H9 (cell line): ENCODE data around the gene ACOT6. TPM values are rescaled to one million over a fixed set of nuclear protein-coding genes. Genes with fewer than 3 reads are reported as not detected.

Experiments
- DNase-seq: peaks from one replicate; pipeline ENCODE4 v3.0.0-alpha.2; 2017
- H2AFZ ChIP-seq: one replicate; pipeline ENCODE4 v1.6.1; 2013; ENCODE audit warnings: mild to moderate bottlenecking, low read length, control low read depth, moderate library complexity
- H2AK5ac ChIP-seq: 2 replicates; pipeline ENCODE4 v1.6.1; 2013; ENCODE audit warnings: low read length, control low read depth, mixed read lengths; ENCODE audit not compliant: insufficient read length
- H2BK120ac ChIP-seq: one replicate; pipeline ENCODE4 v1.6.1; 2013; ENCODE audit warnings: low read depth, mild to moderate bottlenecking, low read length, control low read depth, inconsistent platforms; ENCODE audit not compliant: poor library complexity, severe bottlenecking
- H2BK12ac ChIP-seq: 2 replicates; pipeline ENCODE4 v1.6.1; 2013; ENCODE audit warnings: low read length, control low read depth, mixed read lengths, low read depth; ENCODE audit not compliant: insufficient read length
- H2BK15ac ChIP-seq: 2 replicates; pipeline ENCODE4 v1.6.1; 2013; ENCODE audit warnings: low read depth, low read length, control low read depth
- H2BK20ac ChIP-seq: one replicate; pipeline ENCODE4 v1.6.1; 2013; ENCODE audit warnings: low read depth, mild to moderate bottlenecking, low read length, control low read depth, inconsistent platforms; ENCODE audit not compliant: poor library complexity, severe bottlenecking
- H2BK5ac ChIP-seq: 2 replicates; pipeline ENCODE4 v1.6.1; 2013; ENCODE audit warnings: low read length, control low read depth, mixed read lengths; ENCODE audit not compliant: insufficient read length
- H3K14ac ChIP-seq: 2 replicates; pipeline ENCODE4 v1.6.1; 2013; ENCODE audit warnings: low read length, control low read depth; ENCODE audit not compliant: insufficient read depth
- H3K18ac ChIP-seq: 2 replicates; pipeline ENCODE4 v1.6.1; 2013; ENCODE audit warnings: low read depth, mild to moderate bottlenecking, mixed read lengths, low read length, control low read depth; ENCODE audit not compliant: insufficient read length
- H3K23ac ChIP-seq: 2 replicates; pipeline ENCODE4 v1.6.1; 2013; ENCODE audit warnings: low read length, control low read depth, mixed read lengths, low read depth; ENCODE audit not compliant: insufficient read length
- H3K23me2 ChIP-seq: 2 replicates; pipeline ENCODE4 v1.6.1; 2013; ENCODE audit warnings: low read depth, mild to moderate bottlenecking, mixed read lengths, low read length, control low read depth; ENCODE audit not compliant: insufficient read length, poor library complexity, severe bottlenecking
- H3K27ac ChIP-seq: 2 replicates; pipeline ENCODE4 v1.5.1; 2013; ENCODE audit warnings: low read length, control low read depth, mixed read lengths, low read depth; ENCODE audit not compliant: insufficient read length
- H3K27me3 ChIP-seq: 2 replicates; pipeline ENCODE4 v1.6.1; 2013; ENCODE audit warnings: low read length, control low read depth, inconsistent platforms; ENCODE audit not compliant: insufficient read depth
- H3K4ac ChIP-seq: 2 replicates; pipeline ENCODE4 v1.6.1; 2013; ENCODE audit warnings: low read depth, mild to moderate bottlenecking, control low read depth, inconsistent platforms, low read length, moderate library complexity
- H3K4me1 ChIP-seq: 2 replicates; pipeline ENCODE4 v1.6.1; 2013; ENCODE audit warnings: low read length, control low read depth, inconsistent platforms; ENCODE audit not compliant: insufficient read depth
- H3K4me2 ChIP-seq: 2 replicates; pipeline ENCODE4 v1.6.1; 2013; ENCODE audit warnings: low read length, control low read depth, mixed read lengths; ENCODE audit not compliant: insufficient read length, insufficient read depth
- H3K56ac ChIP-seq: 2 replicates; pipeline ENCODE4 v1.6.1; 2013; ENCODE audit warnings: low read depth, mild to moderate bottlenecking, mixed read lengths, low read length, control low read depth; ENCODE audit not compliant: insufficient read length
- H3K79me1 ChIP-seq: 2 replicates; pipeline ENCODE4 v1.6.1; 2013; ENCODE audit warnings: low read depth, mild to moderate bottlenecking, moderate library complexity, low read length, control low read depth, inconsistent platforms; ENCODE audit not compliant: insufficient read depth, poor library complexity, severe bottlenecking
- H3K79me2 ChIP-seq: 2 replicates; pipeline ENCODE4 v1.6.1; 2013; ENCODE audit warnings: low read length, control low read depth, inconsistent platforms; ENCODE audit not compliant: insufficient read depth
- H3K9ac ChIP-seq: 2 replicates; pipeline ENCODE4 v1.6.1; 2013; ENCODE audit warnings: low read length, control low read depth, mixed read lengths; ENCODE audit not compliant: insufficient read length; ENCODE audit errors: extremely low read depth
- H3K9me3 ChIP-seq: one replicate; pipeline ENCODE4 v1.6.1; 2013; ENCODE audit warnings: low read depth, low read length, inconsistent platforms; ENCODE audit not compliant: control insufficient read depth
- H3T11ph ChIP-seq: one replicate; pipeline ENCODE4 v1.6.1; 2013; ENCODE audit warnings: mild to moderate bottlenecking, low read length, control low read depth, inconsistent platforms
- H4K20me1 ChIP-seq: one replicate; pipeline ENCODE4 v1.6.1; 2013; ENCODE audit not compliant: control insufficient read depth, insufficient read length, insufficient read depth
- H4K5ac ChIP-seq: 2 replicates; pipeline ENCODE4 v1.6.1; 2013; ENCODE audit warnings: low read depth, mild to moderate bottlenecking, mixed read lengths, low read length, control low read depth; ENCODE audit not compliant: insufficient read length
- H4K8ac ChIP-seq: replicated peaks from 2 replicates; pipeline ENCODE4 v1.6.1; 2013; ENCODE audit warnings: low read length, control low read depth, mixed read lengths, low read depth; ENCODE audit not compliant: insufficient read length
- H4K91ac ChIP-seq: 2 replicates; pipeline ENCODE4 v1.6.1; 2013; ENCODE audit warnings: low read depth, mild to moderate bottlenecking, moderate library complexity, mixed read lengths, low read length, control low read depth; ENCODE audit not compliant: insufficient read length
- H3K27ac Mint-ChIP-seq, 3 experiments: 2 replicates in 2 of 3; 3 replicates in 1 of 3; pipeline ENCODE4 v1.8.0; 2020 to 2021; ENCODE audit warnings: mixed read lengths in 3 of 3, mild to moderate bottlenecking in 1 of 3, moderate library complexity in 1 of 3
- H3K27me3 Mint-ChIP-seq: 2 replicates; pipeline ENCODE4 v1.8.0; 2021; ENCODE audit warnings: low read depth, mild to moderate bottlenecking, moderate library complexity, mixed read lengths
- H3K36me3 Mint-ChIP-seq, 3 experiments: 2 replicates in 2 of 3; 3 replicates in 1 of 3; pipeline ENCODE4 v1.8.0; 2020 to 2021; ENCODE audit warnings: low read depth in 3 of 3, mixed read lengths in 3 of 3; ENCODE audit not compliant: insufficient read depth in 1 of 3
- H3K4me1 Mint-ChIP-seq, 2 experiments: 2 replicates each; pipeline ENCODE4 v1.8.0; 2020; ENCODE audit warnings: mixed read lengths in 2 of 2
- H3K4me3 Mint-ChIP-seq, 2 experiments: 2 replicates in 1 of 2; 3 replicates in 1 of 2; pipeline ENCODE4 v1.8.0; 2020 to 2021; ENCODE audit warnings: mild to moderate bottlenecking in 2 of 2, mixed read lengths in 2 of 2, moderate library complexity in 1 of 2
- H3K9me3 Mint-ChIP-seq, 2 experiments: 2 replicates in 1 of 2; 3 replicates in 1 of 2; pipeline ENCODE4 v1.8.0; 2020; ENCODE audit warnings: mild to moderate bottlenecking in 2 of 2, mixed read lengths in 2 of 2, moderate library complexity in 1 of 2
- WGBS: extraction: QIAGEN DNeasy Blood & Tissue Kit; methylation state at CpG from one replicate; pipeline ENCODE4 v1.1.7; 2013; ENCODE audit warnings: missing lambda C conversion rate, low lambda C conversion rate, mixed read lengths; ENCODE audit not compliant: insufficient read length; ENCODE audit errors: extremely low coverage; 5-methylcytosine and 5-hydroxymethylcytosine counted together
- total RNA-seq: library from RNA; stranded (reverse); gene quantifications from 2 replicates; pipeline ENCODE4 v1.2.1, GENCODE V29; 2021
- TF ChIP-seq, protein P1 (sequence below): fragments of 200-600 bp; sonication (generic); conservative IDR thresholded peaks from 3 replicates; pipeline ENCODE4 v1.8.0; 2021; ENCODE audit warnings: antibody characterized with exemption, mild to moderate bottlenecking

Gene ACOT6
- total RNA-seq, 1 experiment from 2014 or later = not detected

GRCh38 chr14:73591690-73592449 lies 20.4 kb upstream of the ACOT6 start, which contains the start of gene ACOT4:
Gene ACOT4, plus strand, starts transcription at chr14:73591873. Its CDS starts 87 bp downstream, at chr14:73591960.
- peaks cover 0 to 3% of the 10 kb centered on the region in 2 experiments; a peak in 1 of 4 replicates for H3K4me1 Mint-ChIP-seq
- Histone ChIP-seq H4K20me1 (no peaks in the 10 kb centered on the region), H3K9ac (no peak within 1 kb of the TSS), H3K18ac (no peak within 1 kb of the TSS), H3K4me1 (no peaks in the 10 kb centered on the region), H4K91ac (no peak within 1 kb of the TSS), H3K27me3 (no peaks in the 10 kb centered on the region), H2AK5ac (no peak within 1 kb of the TSS), H4K8ac (no peak within 1 kb of the TSS), H2BK5ac (no peak within 1 kb of the TSS), H2BK120ac (no peak within 1 kb of the TSS), H2BK12ac (no peak within 1 kb of the TSS), H2BK15ac (no peak within 1 kb of the TSS), H3K23ac (no peak within 1 kb of the TSS), H4K5ac (no peak within 1 kb of the TSS), H3K14ac (no peak within 1 kb of the TSS; the same call in 1 of the 2 replicates), H3K79me1 (no peaks in the 10 kb centered on the region), H3T11ph (no peak within 1 kb of the TSS), H3K56ac (no peak within 1 kb of the TSS), H3K4ac (no peak within 1 kb of the TSS), H2BK20ac (no peak within 1 kb of the TSS), H3K9me3 (no peaks in the 10 kb centered on the region), H3K79me2 (no peaks in the 10 kb centered on the region), H3K27ac (no peak within 1 kb of the TSS), H3K23me2 (no peaks in the 10 kb centered on the region), H3K4me2 (no peak within 1 kb of the TSS), H2AFZ (no peak within 1 kb of the TSS)
- H3K9me3 Mint-ChIP-seq = peaks cover 3 to 11% of the 10 kb centered on the region in 2 experiments; a peak in 4 of 5 replicates
- no peak within 1 kb of the TSS for H3K27ac Mint-ChIP-seq
- H3K36me3 Mint-ChIP-seq = peaks cover 0 to 6% (median 5%) of the 10 kb centered on the region in 3 experiments; a peak in 4 of 7 replicates
- H3K27me3 Mint-ChIP-seq = peaks cover 27% of the 10 kb centered on the region
- TF ChIP-seq, protein P1, sequence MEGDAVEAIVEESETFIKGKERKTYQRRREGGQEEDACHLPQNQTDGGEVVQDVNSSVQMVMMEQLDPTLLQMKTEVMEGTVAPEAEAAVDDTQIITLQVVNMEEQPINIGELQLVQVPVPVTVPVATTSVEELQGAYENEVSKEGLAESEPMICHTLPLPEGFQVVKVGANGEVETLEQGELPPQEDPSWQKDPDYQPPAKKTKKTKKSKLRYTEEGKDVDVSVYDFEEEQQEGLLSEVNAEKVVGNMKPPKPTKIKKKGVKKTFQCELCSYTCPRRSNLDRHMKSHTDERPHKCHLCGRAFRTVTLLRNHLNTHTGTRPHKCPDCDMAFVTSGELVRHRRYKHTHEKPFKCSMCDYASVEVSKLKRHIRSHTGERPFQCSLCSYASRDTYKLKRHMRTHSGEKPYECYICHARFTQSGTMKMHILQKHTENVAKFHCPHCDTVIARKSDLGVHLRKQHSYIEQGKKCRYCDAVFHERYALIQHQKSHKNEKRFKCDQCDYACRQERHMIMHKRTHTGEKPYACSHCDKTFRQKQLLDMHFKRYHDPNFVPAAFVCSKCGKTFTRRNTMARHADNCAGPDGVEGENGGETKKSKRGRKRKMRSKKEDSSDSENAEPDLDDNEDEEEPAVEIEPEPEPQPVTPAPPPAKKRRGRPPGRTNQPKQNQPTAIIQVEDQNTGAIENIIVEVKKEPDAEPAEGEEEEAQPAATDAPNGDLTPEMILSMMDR = 0 out of 3 replicates have a peak, but pooled peaks have one; percentile 25
- peak within 1 kb of the TSS; percentile 60 to 73 for H3K4me3 Mint-ChIP-seq
- peak; percentile 59 for DNase-seq
- no CpG with 5 or more reads among the region's 89 CpGs for WGBS
